Aorta (tissue), 5 donors: Measurements from ENCODE around the gene PDCD6IP. TPM values are rescaled to one million over a fixed set of nuclear protein-coding genes. Genes with fewer than 3 reads are reported as not detected.

ENCODE experiments used
- ATAC-seq: fragments of 200-7000 bp; cut with Tn5 transposase; one replicate; pipeline ENCODE4 v1.9.1; 2022; ENCODE audit warnings: moderate library complexity; ENCODE audit not compliant: low FRiP score
- DNase-seq, 2 donors: peaks; one replicate each; pipeline ENCODE4 v3.0.0-alpha.2; 2020
- H3K27ac ChIP-seq, 2 donors: one replicate each; pipeline ENCODE4 v1.5.1; 2013; ENCODE audit warnings: low read length in 2 of 2, mild to moderate bottlenecking in 2 of 2, moderate library complexity in 2 of 2, control low read depth in 1 of 2, inconsistent platforms in 1 of 2, low read depth in 1 of 2
- H3K27me3 ChIP-seq, 2 donors: one replicate each; pipeline ENCODE4 v1.6.1; 2013; ENCODE audit warnings: control low read depth in 1 of 2, low read length in 1 of 2, mild to moderate bottlenecking in 1 of 2, moderate library complexity in 1 of 2; ENCODE audit not compliant: insufficient read depth in 2 of 2, control insufficient read depth in 1 of 2
- H3K36me3 ChIP-seq, 2 donors: one replicate each; pipeline ENCODE4 v1.6.1; 2013; ENCODE audit warnings: control low read depth in 1 of 2, low read length in 1 of 2, mild to moderate bottlenecking in 1 of 2; ENCODE audit not compliant: insufficient read depth in 2 of 2, control insufficient read depth in 1 of 2
- H3K4me1 ChIP-seq, 2 donors: one replicate each; pipeline ENCODE4 v1.6.1; 2013; ENCODE audit warnings: low read length in 2 of 2, control low read depth in 1 of 2, mild to moderate bottlenecking in 1 of 2, moderate library complexity in 1 of 2; ENCODE audit not compliant: insufficient read depth in 2 of 2, control insufficient read depth in 1 of 2
- H3K4me3 ChIP-seq, 2 donors: one replicate each; pipeline ENCODE4 v1.5.1; 2013; ENCODE audit warnings: low read length in 2 of 2, control low read depth in 1 of 2, mild to moderate bottlenecking in 1 of 2
- H3K9me3 ChIP-seq: one replicate; pipeline ENCODE4 v1.6.1; 2013; ENCODE audit warnings: mild to moderate bottlenecking, low read length; ENCODE audit not compliant: control insufficient read depth
- WGBS, 2 donors: extraction: QIAGEN DNeasy Blood & Tissue Kit; methylation state at CpG; one replicate each; pipeline ENCODE4 v1.1.7; 2013; 5-methylcytosine and 5-hydroxymethylcytosine counted together
- intact Hi-C, 2 donors: fragments of 100-400 bp; cut with DNase I; formaldehyde crosslinking; loops; one replicate each; pipeline versions ENCODE4 v1.14.2 to v1.15.0; 2022
- polyA plus RNA-seq, 2 donors: library from polyadenylated mRNA; stranded (reverse); fragments of 200-250 nt; gene quantifications; one replicate each; pipeline ENCODE4 v1.2.3, GENCODE V29; 2013
- total RNA-seq, 2 donors: library from RNA; stranded (reverse); fragmentation: NEBNext Ultra II Directional; extraction: Animal tissue kit (Norgen Biotek cat#: 25700); gene quantifications; one replicate each; pipeline ENCODE4 v1.2.1, GENCODE V29; 2021
- donor health status: healthy with polysubstance abuse.
- donor health status: Bipolar disorder and iron deficiency.
- donor health status: DM: no; HTN: no; CAD: no.
- donor health status: DM: no; HTN: no; CAD: no.
- donor health status: DM: yes; HTN: yes; CAD: no.

PDCD6IP gene
- total and polyA plus RNA-seq, 4 donors: 41.7 to 245 (median 143) TPM

DNA sequence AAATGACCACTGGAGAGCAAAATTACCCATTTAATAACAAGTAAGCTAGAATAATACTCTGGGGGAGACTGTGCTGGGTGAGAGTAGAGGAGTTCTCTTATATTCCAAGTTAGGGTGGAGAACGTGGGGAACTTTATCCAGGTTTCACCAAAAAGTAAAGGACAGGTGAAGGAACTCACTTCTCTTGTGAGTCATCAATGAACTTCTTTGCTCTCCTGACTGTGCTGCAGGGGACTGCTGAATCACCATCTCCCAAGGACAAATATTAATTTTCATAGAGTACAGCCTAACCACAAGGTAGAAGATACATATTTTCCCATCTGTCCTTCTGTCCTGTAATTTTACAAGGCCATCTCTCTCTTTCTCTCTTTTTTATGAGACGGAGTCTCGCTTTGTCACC lies 8.3 kb upstream of the PDCD6IP start:
- ATAC-seq (no peak), DNase-seq (no peak)
- 84 to 86% methylated on average over 3 of the region's 3 CpGs for WGBS, 2 donors
- Histone ChIP-seq H3K9me3 (no peaks in the 10 kb centered on the region), H3K36me3 (no peaks in the 10 kb centered on the region), H3K4me3 (no peak overlapping the region), H3K4me1 (peaks cover 0 to 2% of the 10 kb centered on the region in 2 donors), H3K27me3 (no peaks in the 10 kb centered on the region), H3K27ac (no peak overlapping the region)
- intact Hi-C loops: no loop called here

DNA sequence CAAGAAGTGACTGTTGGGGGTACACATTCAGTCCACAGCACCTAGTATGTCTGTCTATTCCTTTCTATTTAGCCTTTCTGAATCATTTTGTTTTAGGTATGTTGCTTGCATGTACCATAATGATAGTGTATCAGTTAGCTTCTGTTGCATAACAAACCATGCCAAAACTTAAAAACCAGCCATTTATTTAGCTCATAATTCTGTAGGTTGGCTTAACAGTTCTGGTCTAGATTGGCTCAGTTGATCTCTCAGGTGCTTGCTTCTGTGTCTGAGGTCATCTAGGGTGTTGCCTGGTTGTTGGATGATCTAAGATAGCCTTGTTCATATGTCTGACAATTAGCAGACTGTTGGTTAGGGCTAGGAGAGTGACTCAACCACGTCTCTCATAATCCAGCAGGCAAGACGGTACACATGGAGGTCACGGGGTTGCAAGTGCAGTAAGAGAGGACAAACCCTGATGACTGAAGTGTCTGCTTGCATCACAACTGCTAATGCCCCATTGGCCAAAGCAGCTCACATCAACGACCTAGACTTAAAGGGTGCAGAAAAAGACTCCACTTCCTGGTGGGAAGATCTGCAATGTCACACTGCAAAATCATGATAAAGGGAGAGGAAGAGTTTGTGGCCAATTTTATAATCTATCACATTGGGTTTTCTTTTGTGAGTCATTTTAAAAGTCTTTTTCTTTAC lies 6.8 kb upstream of the PDCD6IP start:
- Histone ChIP-seq H3K36me3 (no peaks in the 10 kb centered on the region), H3K4me1 (peaks cover 0 to 1% of the 10 kb centered on the region in 2 donors), H3K27ac (no peak overlapping the region), H3K4me3 (no peak overlapping the region), H3K9me3 (no peaks in the 10 kb centered on the region), H3K27me3 (no peaks in the 10 kb centered on the region)
- no peak for ATAC-seq
- WGBS, 2 donors: 75 to 79% methylated on average over 4 of the region's 4 CpGs
- DNase-seq: no peak
- intact Hi-C loops: no loop called here

DNA sequence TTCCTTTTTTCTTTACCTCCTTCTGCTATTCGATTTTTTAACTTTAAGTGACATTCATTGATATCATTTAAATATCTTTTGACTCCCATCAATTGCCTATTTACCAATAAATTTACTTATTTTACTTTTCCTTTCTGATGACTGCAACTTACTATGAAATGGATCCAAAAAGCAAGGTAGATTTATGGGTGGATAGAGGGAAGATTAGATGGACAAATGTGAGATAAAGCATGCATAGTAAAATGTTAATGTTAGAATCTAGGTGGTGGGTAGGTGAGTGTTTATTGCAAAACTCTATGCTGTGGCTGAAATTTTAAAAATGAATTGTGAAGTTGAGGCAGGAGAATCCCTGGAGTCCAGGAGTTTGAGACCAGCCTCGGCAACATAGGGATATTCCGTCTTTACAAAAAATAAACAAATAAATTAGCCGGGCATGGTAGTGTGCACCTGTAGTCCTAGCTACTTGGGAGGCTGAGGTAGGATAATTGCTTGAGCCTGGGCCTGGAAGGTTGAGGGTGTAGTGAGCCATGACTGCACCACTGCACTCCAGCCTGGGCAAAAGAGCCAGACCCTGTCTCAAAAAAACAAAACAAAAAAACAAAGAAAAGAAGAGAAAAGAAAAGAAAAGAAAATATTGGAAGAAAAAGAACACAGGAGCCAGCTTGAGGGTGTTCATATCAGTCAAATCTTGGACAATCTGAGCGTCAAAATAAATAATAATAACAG lies 6.1 kb upstream of the PDCD6IP start:
- Histone ChIP-seq H3K4me1 (no peaks in the 10 kb centered on the region), H3K9me3 (no peaks in the 10 kb centered on the region), H3K27me3 (no peaks in the 10 kb centered on the region), H3K4me3 (no peak overlapping the region), H3K36me3 (no peaks in the 10 kb centered on the region), H3K27ac (no peak overlapping the region)
- no peak for DNase-seq
- 88% methylated on average over 5 of the region's 5 CpGs for WGBS, 2 donors
- no peak for ATAC-seq
- intact Hi-C loops: no loop called here

DNA sequence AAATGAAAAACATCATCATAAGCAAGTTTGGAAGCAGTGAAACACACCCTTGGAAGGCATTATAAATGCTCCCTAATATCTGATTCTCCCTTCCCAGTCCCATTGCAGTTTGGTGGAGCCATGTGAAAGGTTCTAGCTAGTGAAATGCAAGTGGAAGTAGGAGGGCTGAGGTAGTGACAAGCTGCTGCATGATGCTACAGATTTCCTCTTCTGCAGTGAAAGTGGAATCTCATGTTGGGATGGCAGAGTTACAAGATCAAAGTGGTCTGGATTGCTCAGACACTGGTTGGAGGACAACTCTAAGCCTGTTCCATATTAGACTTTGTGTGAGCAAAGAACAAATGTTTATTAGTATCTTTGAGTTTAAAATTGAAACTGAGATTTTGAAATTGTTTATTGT lies 3.3 kb upstream of the PDCD6IP start:
- no peak overlapping the region for H3K4me3 ChIP-seq
- H3K4me1 ChIP-seq: peaks cover 0 to under 1% of the 10 kb centered on the region in 2 donors
- H3K36me3 ChIP-seq: no peaks in the 10 kb centered on the region
- no peak overlapping the region for H3K27ac ChIP-seq
- DNase-seq: no peak
- ATAC-seq: no peak
- intact Hi-C loops: no loop called here
- H3K9me3 ChIP-seq: no peaks in the 10 kb centered on the region
- no peaks in the 10 kb centered on the region for H3K27me3 ChIP-seq

DNA sequence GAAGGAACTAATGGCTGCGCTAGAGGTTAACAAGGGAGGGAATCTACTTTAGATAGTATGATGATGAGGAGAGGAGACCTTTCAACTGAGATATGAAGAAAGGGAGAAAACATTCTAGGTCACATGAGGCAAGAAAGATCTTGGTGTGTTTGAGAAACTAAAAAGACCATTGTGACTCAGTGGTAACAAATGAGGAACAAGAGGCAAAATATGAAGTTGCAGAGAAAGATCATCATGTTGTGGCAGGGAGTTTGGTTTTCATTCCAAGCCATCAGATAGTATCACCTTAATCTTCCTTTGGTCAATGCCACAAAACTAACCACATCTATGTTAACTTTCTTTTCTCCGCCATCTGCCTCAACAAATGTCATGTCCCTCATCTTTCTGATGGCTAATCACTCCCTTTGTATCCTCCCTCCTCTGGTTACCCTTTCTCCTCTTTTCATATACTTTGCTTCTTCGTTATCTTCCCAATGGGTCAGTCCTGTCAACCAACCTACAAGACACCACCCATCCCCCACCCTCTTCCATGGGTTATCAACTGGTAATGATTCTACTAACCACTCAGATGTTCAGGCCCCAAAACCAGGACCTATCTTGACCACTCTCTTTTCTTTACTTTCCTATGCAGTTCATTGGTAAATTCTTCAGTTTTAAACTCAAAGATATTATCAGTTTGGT lies 2.4 kb upstream of the PDCD6IP start:
- H3K9me3 ChIP-seq: no peaks in the 10 kb centered on the region
- H3K36me3 ChIP-seq: no peaks in the 10 kb centered on the region
- intact Hi-C loops: no loop called here
- no peaks in the 10 kb centered on the region for H3K27me3 ChIP-seq
- H3K4me3 ChIP-seq: no peak overlapping the region
- WGBS, 2 donors: 98 to 99% methylated on average over 3 of the region's 3 CpGs
- H3K27ac ChIP-seq: no peak overlapping the region
- peaks cover 0 to 2% of the 10 kb centered on the region in 2 donors for H3K4me1 ChIP-seq
- DNase-seq (no peak), ATAC-seq (no peak)

DNA sequence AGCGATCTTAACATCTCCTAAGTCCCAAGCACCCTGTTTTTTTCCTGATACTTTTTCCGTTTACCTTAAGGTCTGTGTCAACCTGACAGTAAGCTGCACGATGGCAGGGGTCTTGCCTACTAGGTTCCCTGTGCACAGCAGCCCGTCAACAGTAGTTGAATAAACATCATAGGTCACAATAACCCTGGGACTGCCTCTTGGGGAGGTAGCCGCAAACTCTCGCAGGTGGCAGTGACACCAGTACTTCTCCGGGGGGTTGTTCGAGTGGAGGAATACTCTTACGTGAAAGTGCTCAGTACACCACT lies 365 bp upstream of the PDCD6IP start:
- intact Hi-C loops: no loop called here
- no peaks in the 10 kb centered on the region for H3K36me3 ChIP-seq
- H3K27me3 ChIP-seq: no peaks in the 10 kb centered on the region
- peak overlapping the region; percentile 73 to 77 for H3K4me3 ChIP-seq
- DNase-seq (peak in 1 of 2 donors; percentile 77), ATAC-seq (no peak)
- H3K4me1 ChIP-seq: peaks cover 2 to 6% of the 10 kb centered on the region in 2 donors
- no peaks in the 10 kb centered on the region for H3K9me3 ChIP-seq
- H3K27ac ChIP-seq: no peak overlapping the region
- 0% methylated on average over 9 of the region's 9 CpGs for WGBS, 2 donors

DNA sequence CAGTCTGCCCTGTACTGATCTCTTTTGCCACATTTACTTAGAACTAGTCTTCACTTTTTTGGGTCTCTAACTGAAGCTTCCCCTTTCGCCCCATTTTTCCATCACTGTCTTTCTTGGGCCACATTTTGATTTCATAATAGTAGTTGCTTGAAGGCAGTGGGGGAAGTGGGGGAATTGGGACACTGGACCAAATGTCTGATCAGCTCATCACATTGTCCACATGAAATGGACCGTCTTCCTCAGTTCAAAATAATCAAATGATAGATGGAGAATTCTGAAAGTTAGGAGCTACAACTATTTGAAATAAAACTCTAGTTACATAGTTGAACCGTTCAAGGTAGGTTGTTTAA lies 747 bp downstream of the PDCD6IP start:
- peak overlapping the region in 1 of 2 donors; percentile 79 for H3K27ac ChIP-seq
- H3K4me3 ChIP-seq: peak overlapping the region; percentile 73 to 87
- intact Hi-C loops: no loop called here
- no peak for ATAC-seq
- H3K9me3 ChIP-seq: no peaks in the 10 kb centered on the region
- peaks cover 2 to 6% of the 10 kb centered on the region in 2 donors for H3K4me1 ChIP-seq
- WGBS, 2 donors: 11 to 12% methylated on average over 3 of the region's 3 CpGs
- no peaks in the 10 kb centered on the region for H3K36me3 ChIP-seq
- no peak for DNase-seq
- no peaks in the 10 kb centered on the region for H3K27me3 ChIP-seq

DNA sequence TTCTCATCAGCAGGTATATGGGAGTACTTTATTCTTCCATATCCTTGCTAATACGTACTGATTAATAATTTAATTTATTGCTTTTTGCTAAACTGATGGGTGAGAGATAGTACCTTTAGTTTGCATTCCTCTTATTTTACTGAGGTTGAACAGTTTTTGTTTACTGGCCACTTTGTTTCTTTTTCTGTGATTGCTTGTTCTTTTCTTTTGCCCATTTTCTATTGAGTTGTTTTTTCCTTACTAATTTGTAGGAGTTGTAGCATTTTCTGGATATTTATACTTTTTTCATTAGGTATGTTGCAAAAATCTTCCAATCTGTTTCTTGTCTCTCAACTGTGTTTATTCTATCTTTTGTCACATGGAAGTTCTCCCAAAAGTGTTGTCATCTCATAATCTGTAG lies 4.8 kb downstream of the PDCD6IP start:
- 96 to 97% methylated on average over 1 of the region's 1 CpG for WGBS, 2 donors
- Histone ChIP-seq H3K27me3 (no peaks in the 10 kb centered on the region), H3K9me3 (no peaks in the 10 kb centered on the region), H3K27ac (no peak overlapping the region), H3K36me3 (no peaks in the 10 kb centered on the region), H3K4me1 (peaks cover 2 to 17% of the 10 kb centered on the region in 2 donors), H3K4me3 (no peak overlapping the region)
- intact Hi-C loops: no loop called here
- ATAC-seq (no peak), DNase-seq (no peak)
